ENCODE data around the gene ZFP92.
A peak's percentile ranks its signal among the peaks of the same experiment; 100 is the strongest.

Gene ZFP92

DNA sequence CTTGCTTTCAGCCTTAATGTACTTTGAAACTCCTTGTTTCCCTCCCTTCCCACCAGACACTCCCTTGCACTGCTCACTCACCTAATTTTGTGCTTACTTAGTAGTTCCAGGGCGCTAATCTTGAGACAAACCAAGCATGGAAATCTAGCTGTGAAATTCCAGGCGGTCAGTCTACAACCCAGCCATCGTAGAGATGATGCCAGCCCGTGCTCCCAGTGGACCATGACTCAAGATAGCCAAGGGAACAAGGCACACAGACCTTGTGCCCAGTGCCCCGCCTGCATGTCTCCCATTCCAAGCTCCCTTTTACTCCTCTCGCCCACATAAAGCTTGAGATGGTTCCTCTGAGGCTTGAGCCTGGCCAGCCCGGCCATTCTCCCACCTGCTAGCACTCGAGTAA lies 23.5 kb downstream of the ZFP92 start:
- TF ChIP-seq EZH2phosphoT487 (IDR thresholded peaks at IDR 0.05; ENCODE audit: borderline replicate concordance): no peak
- TF ChIP-seq, protein P1, sequence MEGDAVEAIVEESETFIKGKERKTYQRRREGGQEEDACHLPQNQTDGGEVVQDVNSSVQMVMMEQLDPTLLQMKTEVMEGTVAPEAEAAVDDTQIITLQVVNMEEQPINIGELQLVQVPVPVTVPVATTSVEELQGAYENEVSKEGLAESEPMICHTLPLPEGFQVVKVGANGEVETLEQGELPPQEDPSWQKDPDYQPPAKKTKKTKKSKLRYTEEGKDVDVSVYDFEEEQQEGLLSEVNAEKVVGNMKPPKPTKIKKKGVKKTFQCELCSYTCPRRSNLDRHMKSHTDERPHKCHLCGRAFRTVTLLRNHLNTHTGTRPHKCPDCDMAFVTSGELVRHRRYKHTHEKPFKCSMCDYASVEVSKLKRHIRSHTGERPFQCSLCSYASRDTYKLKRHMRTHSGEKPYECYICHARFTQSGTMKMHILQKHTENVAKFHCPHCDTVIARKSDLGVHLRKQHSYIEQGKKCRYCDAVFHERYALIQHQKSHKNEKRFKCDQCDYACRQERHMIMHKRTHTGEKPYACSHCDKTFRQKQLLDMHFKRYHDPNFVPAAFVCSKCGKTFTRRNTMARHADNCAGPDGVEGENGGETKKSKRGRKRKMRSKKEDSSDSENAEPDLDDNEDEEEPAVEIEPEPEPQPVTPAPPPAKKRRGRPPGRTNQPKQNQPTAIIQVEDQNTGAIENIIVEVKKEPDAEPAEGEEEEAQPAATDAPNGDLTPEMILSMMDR (conservative IDR thresholded peaks at IDR 0.05; ENCODE audit: low read length): no peak

DNA sequence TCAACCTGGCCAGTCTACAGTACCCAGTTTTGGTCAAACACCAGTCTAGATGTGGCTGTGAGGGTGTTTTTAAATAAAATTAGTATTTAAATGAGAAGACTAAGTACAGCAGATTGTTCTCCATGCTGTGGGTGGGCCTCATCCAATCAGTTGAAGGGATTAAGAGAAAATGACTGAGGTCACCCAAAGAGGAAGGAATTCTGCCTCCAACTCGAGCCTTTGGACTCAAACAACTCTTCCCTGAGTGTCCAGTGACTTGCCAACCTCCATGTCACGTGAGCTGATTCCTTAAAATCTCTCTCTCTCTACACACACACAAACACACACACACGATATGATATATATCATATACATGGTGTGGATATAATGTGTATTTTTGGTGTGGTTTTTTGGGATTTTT lies 24.6 kb downstream of the ZFP92 start:
- Histone ChIP-seq H3K4me2 (ENCODE audit: low read depth, low read length, poor library complexity, severe bottlenecking) (no peak overlapping the region), H3K9me2 (replicated peaks; ENCODE audit: low read depth, low read length) (no peaks in the 10 kb centered on the region), H3K4me3 (ENCODE audit: low read length, poor library complexity, severe bottlenecking) (no peak overlapping the region), H3K4me1 (ENCODE audit: insufficient read depth, low read length, poor library complexity, severe bottlenecking) (no peaks in the 10 kb centered on the region), H3K9ac (ENCODE audit: low read depth, low read length, poor library complexity, severe bottlenecking) (no peak overlapping the region), H3K79me2 (ENCODE audit: insufficient read depth, low read length) (no peaks in the 10 kb centered on the region), H3K27me3 (ENCODE audit: insufficient read depth, low read length, poor library complexity, severe bottlenecking) (no peaks in the 10 kb centered on the region), H3F3A (ENCODE audit: low read depth) (no peaks in the 10 kb centered on the region), H4K20me1 (ENCODE audit: insufficient read depth, low read length, poor library complexity, severe bottlenecking) (no peaks in the 10 kb centered on the region), H3K9me3 (ENCODE audit: insufficient read depth, low read depth, low read length) (no peaks in the 10 kb centered on the region), H3K36me3 (ENCODE audit: insufficient read depth, low read length) (no peaks in the 10 kb centered on the region), H2AFZ (ENCODE audit: low read length) (no peak overlapping the region)
- TF ChIP-seq, protein P1 (conservative IDR thresholded peaks at IDR 0.05; ENCODE audit: low read length): no peak
- TF ChIP-seq EZH2phosphoT487 (IDR thresholded peaks at IDR 0.05; ENCODE audit: borderline replicate concordance): no peak

More for the DNA sequence above, 23.5 kb downstream of the ZFP92 start:
- Histone ChIP-seq H3K4me3 (ENCODE audit: low read length, poor library complexity, severe bottlenecking) (no peak overlapping the region), H3K4me1 (ENCODE audit: insufficient read depth, low read length, poor library complexity, severe bottlenecking) (no peaks in the 10 kb centered on the region), H3F3A (ENCODE audit: low read depth) (no peaks in the 10 kb centered on the region), H3K9ac (ENCODE audit: low read depth, low read length, poor library complexity, severe bottlenecking) (no peak overlapping the region), H3K27me3 (ENCODE audit: insufficient read depth, low read length, poor library complexity, severe bottlenecking) (no peaks in the 10 kb centered on the region), H3K4me2 (ENCODE audit: low read depth, low read length, poor library complexity, severe bottlenecking) (no peak overlapping the region), H3K36me3 (ENCODE audit: insufficient read depth, low read length) (no peaks in the 10 kb centered on the region), H4K20me1 (ENCODE audit: insufficient read depth, low read length, poor library complexity, severe bottlenecking) (no peaks in the 10 kb centered on the region), H2AFZ (ENCODE audit: low read length) (no peak overlapping the region), H3K9me3 (ENCODE audit: insufficient read depth, low read depth, low read length) (no peaks in the 10 kb centered on the region), H3K9me2 (replicated peaks; ENCODE audit: low read depth, low read length) (no peaks in the 10 kb centered on the region), H3K79me2 (ENCODE audit: insufficient read depth, low read length) (no peaks in the 10 kb centered on the region)

DNA sequence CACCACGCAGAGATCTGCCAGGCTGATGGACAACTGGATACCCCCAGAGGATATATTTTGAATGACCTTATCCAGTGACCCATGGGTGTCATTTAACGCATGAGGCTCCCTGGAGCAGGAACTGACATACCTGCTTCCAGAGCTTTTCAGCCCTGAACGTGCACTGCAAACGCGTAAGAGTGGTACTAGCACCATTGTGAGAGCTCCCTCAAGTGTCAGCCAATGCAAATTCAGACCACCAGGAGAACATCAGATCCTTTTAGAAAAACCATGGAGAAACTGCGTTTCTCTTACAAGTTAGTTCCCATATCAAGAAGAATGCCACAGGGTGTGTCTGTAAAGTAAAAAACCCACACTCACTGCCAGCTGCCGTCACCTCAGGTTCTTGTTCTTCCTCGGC lies 27.3 kb downstream of the ZFP92 start:
- H3K9me3 ChIP-seq (ENCODE audit: insufficient read depth, low read depth, low read length): no peaks in the 10 kb centered on the region

More for the DNA sequence above, 27.3 kb downstream of the ZFP92 start:
- H3K9ac ChIP-seq (ENCODE audit: low read depth, low read length, poor library complexity, severe bottlenecking): no peak overlapping the region
- TF ChIP-seq EZH2phosphoT487 (IDR thresholded peaks at IDR 0.05; ENCODE audit: borderline replicate concordance): no peak
- TF ChIP-seq, protein P1 (conservative IDR thresholded peaks at IDR 0.05; ENCODE audit: low read length): peak; percentile 45
- no peak overlapping the region for H3K4me2 ChIP-seq (ENCODE audit: low read depth, low read length, poor library complexity, severe bottlenecking)
- no peaks in the 10 kb centered on the region for H3K27me3 ChIP-seq (ENCODE audit: insufficient read depth, low read length, poor library complexity, severe bottlenecking)
- no peaks in the 10 kb centered on the region for H4K20me1 ChIP-seq (ENCODE audit: insufficient read depth, low read length, poor library complexity, severe bottlenecking)
- H3K79me2 ChIP-seq (ENCODE audit: insufficient read depth, low read length): no peaks in the 10 kb centered on the region
- no peak overlapping the region for H3K4me3 ChIP-seq (ENCODE audit: low read length, poor library complexity, severe bottlenecking)
- no peaks in the 10 kb centered on the region for H3K9me2 ChIP-seq (replicated peaks; ENCODE audit: low read depth, low read length)
- no peaks in the 10 kb centered on the region for H3K36me3 ChIP-seq (ENCODE audit: insufficient read depth, low read length)
- H2AFZ ChIP-seq (ENCODE audit: low read length): peak overlapping the region; percentile 64; the same call in 1 of the 2 replicates
- no peaks in the 10 kb centered on the region for H3K4me1 ChIP-seq (ENCODE audit: insufficient read depth, low read length, poor library complexity, severe bottlenecking)
- H3F3A ChIP-seq (ENCODE audit: low read depth): no peaks in the 10 kb centered on the region

Measured in Loucy (cell line).